Right renal pelvis (tissue), 4 donors: ENCODE data around the gene CBARP. TPM values are rescaled to one million over a fixed set of nuclear protein-coding genes. Genes with fewer than 3 reads are reported as not detected.

Source experiments
- DNase-seq, 4 donors: peaks; one replicate each; pipeline ENCODE4 v3.0.0-alpha.2; 2013; ENCODE audit warnings: low read depth in 4 of 4, low spot score in 3 of 4, missing footprints in 1 of 4
- polyA plus RNA-seq, 4 donors: library from polyadenylated mRNA; unstranded; fragments of 120-200 nt; gene quantifications; one replicate each; pipeline ENCODE4 v1.2.1, GENCODE V29; 2013; ENCODE audit not compliant: insufficient read length in 4 of 4

CBARP gene
- polyA plus RNA-seq, 4 donors: 1.6 to 5.3 (median 1.7) TPM

- no peak for DNase-seq
These were observed 7.7 kb downstream of the CBARP start for GRCh38 chr19:1229924-1230782.

DNA sequence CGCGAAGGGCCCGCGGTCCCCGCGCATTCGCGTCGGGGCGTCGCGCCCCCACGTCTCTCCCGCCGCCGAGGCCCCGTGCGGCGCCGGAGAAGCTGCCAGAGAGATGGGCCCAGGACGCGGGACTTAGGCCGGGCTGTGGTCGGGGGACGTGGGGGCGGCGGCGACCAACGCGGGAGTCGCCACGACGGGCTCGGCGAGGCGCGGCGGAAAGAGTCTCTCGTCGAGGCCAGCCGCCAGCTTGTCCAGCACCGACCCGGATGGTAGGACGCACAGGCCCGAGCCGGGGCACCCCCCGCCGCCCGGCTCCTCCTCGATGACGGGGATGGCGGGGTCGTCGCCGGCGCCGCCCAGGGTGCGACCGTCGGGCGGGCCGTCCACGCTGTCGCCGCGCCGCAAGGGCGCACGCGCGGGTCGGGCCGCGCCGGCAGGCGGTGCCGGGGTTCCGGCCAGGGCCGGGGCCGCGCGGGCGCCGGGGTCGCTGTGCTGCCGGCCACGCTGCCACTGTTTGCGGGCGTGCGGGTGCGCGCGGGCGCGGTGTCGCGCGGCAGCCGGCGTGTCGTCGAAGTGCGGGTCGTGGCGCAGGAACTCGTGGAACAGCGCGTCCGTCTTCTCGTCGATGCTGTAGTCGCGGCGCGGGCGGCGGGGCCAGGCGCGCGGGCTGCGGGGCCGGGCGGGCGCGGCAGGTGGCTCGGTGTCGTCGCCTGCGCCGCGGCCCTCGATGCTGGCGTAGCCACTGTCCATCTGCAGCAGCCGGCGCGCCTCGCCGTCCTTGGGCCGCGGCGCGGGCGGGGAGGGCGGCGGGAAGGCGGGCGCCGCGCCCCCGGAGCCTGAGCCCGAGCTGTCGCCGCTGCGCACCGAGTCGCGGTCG lies 8.5 kb downstream of the CBARP start:
- no peak for DNase-seq

DNA sequence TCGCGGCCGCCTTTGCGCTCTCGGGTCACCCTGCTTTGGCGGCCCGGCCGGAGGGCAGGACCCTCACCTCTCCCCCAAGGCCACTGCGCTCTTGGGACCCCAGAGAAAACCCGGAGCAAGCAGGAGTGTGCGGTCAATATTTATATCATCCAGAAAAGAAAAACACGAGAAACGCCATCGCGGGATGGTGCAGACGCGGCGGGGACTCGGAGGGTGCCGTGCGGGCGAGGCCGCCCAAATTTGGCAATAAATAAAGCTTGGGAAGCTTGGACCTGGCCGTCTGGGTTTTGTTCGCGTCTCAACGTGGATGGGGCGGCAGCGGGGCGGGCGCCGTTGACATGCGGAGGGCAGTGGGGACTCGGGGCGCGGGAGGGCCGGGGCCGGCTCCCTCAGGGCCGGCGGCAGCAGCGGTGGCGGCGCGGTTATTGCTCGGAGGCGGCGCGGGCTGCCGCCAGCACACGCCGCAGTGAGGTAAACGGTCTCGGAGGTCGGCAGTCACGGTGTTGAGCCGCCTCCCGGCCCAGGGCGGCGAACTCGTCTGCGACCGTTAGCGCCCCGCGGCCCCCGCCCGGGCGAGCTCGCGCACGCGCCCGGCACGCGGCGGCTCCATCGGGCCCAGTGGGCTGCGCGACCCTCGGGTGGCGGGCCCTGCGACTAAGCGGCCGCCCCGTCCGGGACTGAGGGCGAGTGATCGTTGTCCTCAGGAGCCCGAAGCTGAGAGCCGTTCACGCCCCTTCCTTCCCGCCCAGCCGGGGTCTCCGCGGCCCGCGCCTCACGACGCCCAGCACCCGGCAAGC lies 9.4 kb downstream of the CBARP start:
- DNase-seq: no peak

GRCh38 chr19:1227304-1228054 lies 10.3 kb downstream of the CBARP start:
- no peak for DNase-seq

GRCh38 chr19:1226522-1227303 lies 11.1 kb downstream of the CBARP start:
- DNase-seq: no peak

- no peak for DNase-seq
These were observed 11.6 kb downstream of the CBARP start for GRCh38 chr19:1226227-1226518.

- DNase-seq: no peak
These were observed 12.2 kb downstream of the CBARP start for GRCh38 chr19:1225440-1226226.

DNA sequence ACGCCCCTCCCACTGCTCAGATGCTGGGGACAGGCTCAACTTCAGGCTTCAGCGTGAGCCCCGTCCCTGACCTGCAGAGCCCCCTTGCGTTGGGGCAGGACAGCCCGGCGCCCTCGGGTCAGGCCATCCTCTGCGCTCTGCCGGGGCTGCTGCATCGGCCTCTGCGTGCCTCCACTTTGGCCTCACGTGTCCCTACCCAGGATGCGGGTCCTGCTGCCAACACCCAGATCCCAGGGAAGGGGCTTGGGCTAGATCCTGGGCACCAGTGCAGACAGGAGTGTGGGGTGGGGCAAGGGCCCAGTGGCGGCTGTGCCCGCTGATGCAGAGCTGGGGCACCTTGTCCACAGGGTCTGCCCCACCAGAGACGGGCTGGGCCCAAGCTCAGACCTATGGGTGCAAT lies 13.0 kb downstream of the CBARP start:
- DNase-seq: no peak

- DNase-seq: no peak
These were observed 13.6 kb downstream of the CBARP start for GRCh38 chr19:1224047-1224825.

DNA sequence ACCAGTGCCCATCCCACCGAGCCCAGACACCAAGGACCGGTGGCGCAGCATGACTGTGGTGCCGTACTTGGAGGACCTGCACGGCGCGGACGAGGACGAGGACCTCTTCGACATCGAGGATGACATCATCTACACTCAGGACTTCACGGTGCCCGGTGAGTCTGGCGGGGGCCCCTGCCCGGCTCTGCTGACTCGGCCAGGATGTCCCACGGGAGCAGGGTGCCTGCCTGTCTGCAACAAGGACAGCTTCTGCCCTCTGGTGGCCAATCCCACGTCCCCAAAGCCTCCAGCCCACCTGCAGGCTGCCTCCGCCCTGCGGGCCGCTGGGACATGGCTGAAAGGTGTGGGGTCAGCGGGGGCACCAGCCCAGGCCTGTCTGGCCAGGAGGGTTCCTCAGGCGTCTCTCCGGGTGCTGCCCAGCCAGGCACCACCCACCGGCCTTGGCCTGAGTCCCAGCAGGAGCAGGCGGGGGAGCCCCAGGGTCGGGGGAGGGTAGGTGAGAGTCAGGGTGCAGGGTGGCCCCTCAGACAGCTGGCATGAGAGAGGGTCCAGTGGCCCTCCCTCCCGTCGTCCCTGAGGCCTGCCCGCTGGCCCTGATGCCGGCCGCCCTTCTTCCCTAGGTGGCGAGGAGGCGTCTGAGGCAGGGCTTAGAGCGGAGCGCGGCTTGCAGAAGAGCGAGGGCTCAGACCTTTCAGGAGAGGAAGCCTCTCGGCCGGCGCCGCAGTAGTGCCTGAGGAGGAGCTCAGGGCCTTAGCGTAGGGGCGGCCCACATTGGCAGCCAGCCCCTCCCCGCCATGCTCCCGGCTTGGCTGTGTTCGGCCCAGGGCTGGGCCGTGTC lies 14.6 kb downstream of the CBARP start:
- no peak for DNase-seq

DNA sequence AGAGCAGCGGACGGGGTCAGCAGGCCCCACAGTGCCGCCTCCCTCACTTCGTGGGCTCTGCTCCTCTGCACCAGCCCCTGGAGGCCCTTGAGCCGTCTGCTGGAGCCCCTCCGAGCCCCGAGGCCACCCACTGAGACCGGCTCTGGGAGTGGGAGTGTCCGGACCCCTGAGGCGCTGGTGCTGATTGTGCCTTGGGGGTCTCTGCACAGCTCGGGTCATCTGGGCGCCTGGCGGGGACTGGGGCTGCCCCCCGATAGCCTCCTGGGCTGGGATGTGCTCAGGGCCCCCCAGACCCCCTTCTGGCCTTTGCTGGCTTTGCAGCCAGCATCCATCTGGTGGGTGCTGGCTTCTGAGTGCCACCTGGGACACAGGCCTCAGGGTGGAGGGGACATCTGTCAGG lies 15.4 kb downstream of the CBARP start:
- DNase-seq: no peak

- DNase-seq: no peak
These were observed 15.9 kb downstream of the CBARP start for GRCh38 chr19:1221904-1222255.

- DNase-seq: no peak
These were observed 16.6 kb downstream of the CBARP start for GRCh38 chr19:1220976-1221903.

GRCh38 chr19:1220477-1220930 lies 17.3 kb downstream of the CBARP start:
- DNase-seq: no peak

DNA sequence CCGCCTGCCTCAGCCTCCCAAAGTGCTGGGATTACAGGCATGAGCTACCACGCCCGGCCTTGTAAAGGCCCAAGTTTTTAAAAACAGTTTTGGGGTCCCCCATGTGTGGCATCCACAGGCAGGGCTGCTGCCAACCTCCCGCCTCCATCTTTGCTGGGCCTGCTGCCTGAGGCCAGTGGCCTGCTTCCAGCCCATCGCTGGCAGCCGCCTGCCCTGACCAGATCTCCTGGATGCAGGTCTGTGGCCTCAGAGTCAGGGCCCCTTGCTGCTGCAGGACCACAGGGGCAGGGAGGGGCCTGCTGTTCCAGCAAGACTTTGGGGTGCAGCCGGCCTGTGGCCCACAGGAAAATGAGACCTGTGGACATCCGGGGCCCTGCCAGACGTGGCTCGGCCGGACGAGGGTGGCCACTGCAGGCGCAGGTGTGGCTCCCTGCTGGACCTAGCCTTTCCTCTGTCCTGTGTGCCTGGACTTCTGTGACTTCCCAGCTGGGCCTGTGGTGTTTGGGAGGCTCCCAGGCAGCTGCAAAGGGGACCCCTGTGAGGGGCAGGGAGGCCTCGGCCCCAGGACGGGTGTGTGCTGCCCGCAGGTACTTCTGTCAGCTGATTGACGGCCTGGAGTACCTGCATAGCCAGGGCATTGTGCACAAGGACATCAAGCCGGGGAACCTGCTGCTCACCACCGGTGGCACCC lies 17.9 kb downstream of the CBARP start:
- no peak for DNase-seq
